ENCODE data around the gene IQCM.
"Not testable (repeated sequence)": the region's sequence is repeated elsewhere in the genome, so short reads cannot be mapped to it uniquely, and the experiment has no call there.

IQCM gene

GRCh38 chr4:149518471-149518870 is 297.2 kb downstream of the IQCM start:
- no peaks in the 10 kb centered on the region for H3K4me1 ChIP-seq (ENCODE audit: control extremely low read depth in 1 of 4, control insufficient read depth in 4 of 4, insufficient read depth in 4 of 4, low read length in 3 of 4)
- ChIA-PET CTCF (no interaction called here), POLR2A (no interaction called here)
- no peaks in the 10 kb centered on the region for H3K27me3 ChIP-seq (replicated peaks in 2 of 5; ENCODE audit: control insufficient read depth in 4 of 5, insufficient read depth in 5 of 5, low read length in 4 of 5)
- H3K36me3 ChIP-seq (ENCODE audit: control insufficient read depth in 4 of 4, insufficient read depth in 4 of 4, low read length in 3 of 4) = no peaks in the 10 kb centered on the region
- H3K9me3 ChIP-seq (ENCODE audit: control extremely low read depth in 1 of 5, control insufficient read depth in 4 of 5, insufficient read depth in 2 of 5, low read depth in 1 of 5, low read length in 4 of 5) = no peaks in the 10 kb centered on the region
- no peak for DNase-seq
- H3K4me3 ChIP-seq (ENCODE audit: control insufficient read depth in 1 of 7, extremely low read depth in 1 of 7, insufficient read depth in 4 of 7, low read depth in 2 of 7, low read length in 6 of 7) = no peak overlapping the region
- H3K27ac ChIP-seq (ENCODE audit: insufficient read depth in 1 of 2, low read depth in 1 of 2, low read length in 2 of 2, poor library complexity in 1 of 2, severe bottlenecking in 2 of 2) = no peak overlapping the region

DNA sequence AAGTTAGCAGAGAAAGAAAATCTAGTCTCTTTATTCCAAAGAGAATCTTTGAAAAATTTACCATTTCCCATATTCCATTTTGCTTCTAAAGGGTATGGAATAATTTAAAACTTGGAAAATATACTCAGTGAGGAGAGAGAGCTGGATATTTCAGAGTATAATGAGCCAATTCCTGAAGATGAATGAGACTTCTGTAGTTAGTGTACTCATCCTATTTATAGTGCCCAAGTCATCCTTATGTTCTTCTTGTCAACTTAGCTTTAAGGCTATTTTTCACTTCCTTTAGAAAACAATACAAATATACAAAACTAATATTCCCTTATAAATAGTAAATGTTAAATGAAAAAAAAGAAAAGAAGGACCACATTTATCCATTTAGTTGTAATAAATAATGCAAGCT is 302.6 kb downstream of the IQCM start:
- no peak overlapping the region for H3K27ac ChIP-seq (ENCODE audit: insufficient read depth in 1 of 2, low read depth in 1 of 2, low read length in 2 of 2, poor library complexity in 1 of 2, severe bottlenecking in 2 of 2)
- no peak overlapping the region for H3K4me3 ChIP-seq (ENCODE audit: control insufficient read depth in 1 of 7, extremely low read depth in 1 of 7, insufficient read depth in 4 of 7, low read depth in 2 of 7, low read length in 6 of 7)
- CTCF ChIA-PET = interaction anchor here (1.2 kb wide), 1 partner anchor 8 kb away, joined by 3 read pairs; no protein-coding TSS in a partner anchor
- no peaks in the 10 kb centered on the region for H3K4me1 ChIP-seq (ENCODE audit: control extremely low read depth in 1 of 4, control insufficient read depth in 4 of 4, insufficient read depth in 4 of 4, low read length in 3 of 4)
- H3K36me3 ChIP-seq (ENCODE audit: control insufficient read depth in 4 of 4, insufficient read depth in 4 of 4, low read length in 3 of 4) = no peaks in the 10 kb centered on the region
- POLR2A ChIA-PET = no interaction called here
- no peaks in the 10 kb centered on the region for H3K9me3 ChIP-seq (ENCODE audit: control extremely low read depth in 1 of 5, control insufficient read depth in 4 of 5, insufficient read depth in 2 of 5, low read depth in 1 of 5, low read length in 4 of 5)
- no peaks in the 10 kb centered on the region for H3K27me3 ChIP-seq (replicated peaks in 2 of 5; ENCODE audit: control insufficient read depth in 4 of 5, insufficient read depth in 5 of 5, low read length in 4 of 5)
- DNase-seq = no peak

- ChIA-PET POLR2A (no interaction called here), CTCF (interaction anchor here (1.2 kb wide), 1 partner anchor 8 kb away, joined by 3 read pairs; no protein-coding TSS in a partner anchor)
- DNase-seq = no peak
- no peaks in the 10 kb centered on the region for H3K4me1 ChIP-seq (ENCODE audit: control extremely low read depth in 1 of 4, control insufficient read depth in 4 of 4, insufficient read depth in 4 of 4, low read length in 3 of 4)
- no peaks in the 10 kb centered on the region for H3K27me3 ChIP-seq (replicated peaks in 2 of 5; ENCODE audit: control insufficient read depth in 4 of 5, insufficient read depth in 5 of 5, low read length in 4 of 5)
- no peaks in the 10 kb centered on the region for H3K36me3 ChIP-seq (ENCODE audit: control insufficient read depth in 4 of 4, insufficient read depth in 4 of 4, low read length in 3 of 4)
- H3K27ac ChIP-seq (ENCODE audit: insufficient read depth in 1 of 2, low read depth in 1 of 2, low read length in 2 of 2, poor library complexity in 1 of 2, severe bottlenecking in 2 of 2) = no peak overlapping the region
- no CpG with 5 or more reads among the region's 1 CpG for WGBS (ENCODE audit: insufficient coverage)
- H3K9me3 ChIP-seq (ENCODE audit: control extremely low read depth in 1 of 5, control insufficient read depth in 4 of 5, insufficient read depth in 2 of 5, low read depth in 1 of 5, low read length in 4 of 5) = no peaks in the 10 kb centered on the region
- H3K4me3 ChIP-seq (ENCODE audit: control insufficient read depth in 1 of 7, extremely low read depth in 1 of 7, insufficient read depth in 4 of 7, low read depth in 2 of 7, low read length in 6 of 7) = no peak overlapping the region
Measured at GRCh38 chr4:149512501-149512900, 303.1 kb downstream of the IQCM start.

GRCh38 chr4:149511558-149512298 is 303.9 kb downstream of the IQCM start:
- Histone ChIP-seq H3K36me3 (ENCODE audit: control insufficient read depth in 4 of 4, insufficient read depth in 4 of 4, low read length in 3 of 4) (no peaks in the 10 kb centered on the region), H3K4me1 (ENCODE audit: control extremely low read depth in 1 of 4, control insufficient read depth in 4 of 4, insufficient read depth in 4 of 4, low read length in 3 of 4) (no peaks in the 10 kb centered on the region), H3K27ac (ENCODE audit: insufficient read depth in 1 of 2, low read depth in 1 of 2, low read length in 2 of 2, poor library complexity in 1 of 2, severe bottlenecking in 2 of 2) (no peak overlapping the region), H3K27me3 (replicated peaks in 2 of 5; ENCODE audit: control insufficient read depth in 4 of 5, insufficient read depth in 5 of 5, low read length in 4 of 5) (no peaks in the 10 kb centered on the region), H3K4me3 (ENCODE audit: control insufficient read depth in 1 of 7, extremely low read depth in 1 of 7, insufficient read depth in 4 of 7, low read depth in 2 of 7, low read length in 6 of 7) (no peak overlapping the region), H3K9me3 (ENCODE audit: control extremely low read depth in 1 of 5, control insufficient read depth in 4 of 5, insufficient read depth in 2 of 5, low read depth in 1 of 5, low read length in 4 of 5) (no peaks in the 10 kb centered on the region)
- DNase-seq = no peak
- POLR2A ChIA-PET = no interaction called here
- CTCF ChIA-PET = interaction anchor here (1.2 kb wide), 1 partner anchor 9 kb away, joined by 3 read pairs; no protein-coding TSS in a partner anchor
- WGBS (ENCODE audit: insufficient coverage) = 100% methylated on average over 1 of the region's 2 CpGs

DNA sequence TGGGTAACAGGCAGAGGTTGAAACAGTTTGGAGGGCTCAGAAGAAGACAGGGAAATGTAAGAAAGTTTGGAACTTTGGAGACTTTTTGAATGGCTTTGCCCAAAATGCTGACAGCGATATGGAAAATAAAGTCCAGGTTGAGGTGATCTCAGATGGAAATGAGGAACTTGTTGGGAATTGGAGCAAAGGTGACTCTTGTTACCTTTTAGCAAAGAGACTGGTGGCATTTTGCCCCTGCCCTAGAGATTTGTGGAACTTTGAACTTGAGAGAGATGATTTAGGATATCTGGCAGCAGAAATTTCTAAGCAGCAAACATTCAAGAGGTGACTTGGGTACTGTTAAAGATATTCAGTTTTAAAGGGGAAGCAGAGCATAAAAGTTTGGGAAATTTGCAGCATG is 308.3 kb downstream of the IQCM start:
- POLR2A ChIA-PET; CTCF ChIA-PET; H3K4me1 ChIP-seq (ENCODE audit: control extremely low read depth in 1 of 4, control insufficient read depth in 4 of 4, insufficient read depth in 4 of 4, low read length in 3 of 4); H3K27ac ChIP-seq (ENCODE audit: insufficient read depth in 1 of 2, low read depth in 1 of 2, low read length in 2 of 2, poor library complexity in 1 of 2, severe bottlenecking in 2 of 2); H3K9me3 ChIP-seq (ENCODE audit: control extremely low read depth in 1 of 5, control insufficient read depth in 4 of 5, insufficient read depth in 2 of 5, low read depth in 1 of 5, low read length in 4 of 5); H3K36me3 ChIP-seq (ENCODE audit: control insufficient read depth in 4 of 4, insufficient read depth in 4 of 4, low read length in 3 of 4); H3K27me3 ChIP-seq (replicated peaks in 2 of 5; ENCODE audit: control insufficient read depth in 4 of 5, insufficient read depth in 5 of 5, low read length in 4 of 5); H3K4me3 ChIP-seq (ENCODE audit: control insufficient read depth in 1 of 7, extremely low read depth in 1 of 7, insufficient read depth in 4 of 7, low read depth in 2 of 7, low read length in 6 of 7); DNase-seq: not testable (repeated sequence)
- 100% methylated on average over 1 of the region's 1 CpG for WGBS (ENCODE audit: insufficient coverage)

DNA sequence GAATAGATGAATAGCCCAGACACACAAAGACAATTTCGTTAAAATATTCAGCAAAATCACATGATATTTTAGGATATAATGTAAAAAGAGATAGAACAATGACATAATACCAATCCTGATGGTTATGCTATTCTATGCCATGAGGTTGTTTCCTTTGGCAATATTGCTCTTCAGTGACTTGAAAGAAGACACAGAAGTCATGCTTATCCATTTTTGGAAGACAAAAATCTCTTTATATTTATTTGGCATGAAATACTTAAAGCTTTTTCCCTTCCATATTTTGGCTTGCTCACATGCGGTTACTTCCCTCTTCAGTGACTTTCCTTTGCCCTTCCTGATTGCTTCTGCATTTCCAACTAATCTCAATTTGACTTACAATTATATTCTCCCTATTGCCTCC is 314.8 kb downstream of the IQCM start:
- no peaks in the 10 kb centered on the region for H3K36me3 ChIP-seq (ENCODE audit: control insufficient read depth in 4 of 4, insufficient read depth in 4 of 4, low read length in 3 of 4)
- no peak for DNase-seq
- WGBS (ENCODE audit: insufficient coverage) = 33% methylated on average over 1 of the region's 2 CpGs
- H3K27me3 ChIP-seq (replicated peaks in 2 of 5; ENCODE audit: control insufficient read depth in 4 of 5, insufficient read depth in 5 of 5, low read length in 4 of 5) = no peaks in the 10 kb centered on the region
- no peaks in the 10 kb centered on the region for H3K4me1 ChIP-seq (ENCODE audit: control extremely low read depth in 1 of 4, control insufficient read depth in 4 of 4, insufficient read depth in 4 of 4, low read length in 3 of 4)
- no peak overlapping the region for H3K4me3 ChIP-seq (ENCODE audit: control insufficient read depth in 1 of 7, extremely low read depth in 1 of 7, insufficient read depth in 4 of 7, low read depth in 2 of 7, low read length in 6 of 7)
- H3K9me3 ChIP-seq (ENCODE audit: control extremely low read depth in 1 of 5, control insufficient read depth in 4 of 5, insufficient read depth in 2 of 5, low read depth in 1 of 5, low read length in 4 of 5) = no peaks in the 10 kb centered on the region
- H3K27ac ChIP-seq (ENCODE audit: insufficient read depth in 1 of 2, low read depth in 1 of 2, low read length in 2 of 2, poor library complexity in 1 of 2, severe bottlenecking in 2 of 2) = no peak overlapping the region
- ChIA-PET CTCF (no interaction called here), POLR2A (no interaction called here)

DNA sequence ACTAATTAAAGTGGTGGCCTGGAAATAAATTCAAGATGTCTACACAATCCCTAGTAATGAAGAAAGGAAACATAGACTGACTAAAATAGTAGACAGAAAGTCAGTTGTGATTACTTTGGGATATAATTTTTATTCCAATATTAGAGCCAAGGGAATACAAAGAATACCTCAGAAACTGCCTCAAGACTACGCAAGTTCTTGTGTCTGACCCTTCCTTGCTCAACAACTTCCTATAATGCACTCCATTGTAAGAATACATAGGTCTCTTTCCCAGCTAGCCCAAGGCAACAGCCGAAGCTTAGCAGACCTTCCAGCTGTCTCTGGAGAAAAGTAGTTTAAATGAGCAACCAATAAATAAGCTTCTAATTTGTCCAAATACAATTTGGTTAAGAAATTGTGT is 315.9 kb downstream of the IQCM start:
- ChIA-PET CTCF (no interaction called here), POLR2A (no interaction called here)
- no peaks in the 10 kb centered on the region for H3K36me3 ChIP-seq (ENCODE audit: control insufficient read depth in 4 of 4, insufficient read depth in 4 of 4, low read length in 3 of 4)
- no peak for DNase-seq
- 100% methylated on average over 1 of the region's 2 CpGs for WGBS (ENCODE audit: insufficient coverage)
- H3K4me3 ChIP-seq (ENCODE audit: control insufficient read depth in 1 of 7, extremely low read depth in 1 of 7, insufficient read depth in 4 of 7, low read depth in 2 of 7, low read length in 6 of 7) = no peak overlapping the region
- no peaks in the 10 kb centered on the region for H3K4me1 ChIP-seq (ENCODE audit: control extremely low read depth in 1 of 4, control insufficient read depth in 4 of 4, insufficient read depth in 4 of 4, low read length in 3 of 4)
- H3K27ac ChIP-seq (ENCODE audit: insufficient read depth in 1 of 2, low read depth in 1 of 2, low read length in 2 of 2, poor library complexity in 1 of 2, severe bottlenecking in 2 of 2) = no peak overlapping the region
- no peaks in the 10 kb centered on the region for H3K9me3 ChIP-seq (ENCODE audit: control extremely low read depth in 1 of 5, control insufficient read depth in 4 of 5, insufficient read depth in 2 of 5, low read depth in 1 of 5, low read length in 4 of 5)
- no peaks in the 10 kb centered on the region for H3K27me3 ChIP-seq (replicated peaks in 2 of 5; ENCODE audit: control insufficient read depth in 4 of 5, insufficient read depth in 5 of 5, low read length in 4 of 5)
